GM23338 (cell line): ENCODE data around the gene CSNK1A1. TPM values are rescaled to one million over a fixed set of nuclear protein-coding genes. Genes with fewer than 3 reads are reported as not detected.

Experiments used
- ATAC-seq: fragments of 200-7000 bp; cut with Tn5 transposase; 3 replicates; pipeline ENCODE4 v1.9.1; 2020
- DNase-seq: peaks from one replicate; pipeline ENCODE4 v3.0.0-alpha.2; 2015; ENCODE audit warnings: low spot score
- H2AFZ ChIP-seq: fragments of 200-600 bp; sonication (generic); 2 replicates; pipeline ENCODE4 v1.8.0; 2016; ENCODE audit warnings: antibody characterized with exemption, mild to moderate bottlenecking, moderate library complexity
- H3F3A ChIP-seq: fragments of 200-600 bp; sonication (generic); replicated peaks from 2 replicates; pipeline ENCODE4 v1.8.0; 2017; ENCODE audit warnings: antibody characterized with exemption, mixed run types, low read depth
- H3K27ac ChIP-seq: fragments of 200-600 bp; sonication (generic); 2 replicates; pipeline ENCODE4 v1.6.1; 2016; ENCODE audit warnings: low read depth
- H3K27me3 ChIP-seq: fragments of 200-600 bp; sonication (generic); 2 replicates; pipeline ENCODE4 v1.8.0; 2016; ENCODE audit warnings: mild to moderate bottlenecking, mixed run types, moderate library complexity; ENCODE audit not compliant: insufficient read depth
- H3K36me3 ChIP-seq: fragments of 200-600 bp; sonication (generic); 2 replicates; pipeline ENCODE4 v1.8.0; 2016; ENCODE audit warnings: mild to moderate bottlenecking; ENCODE audit not compliant: insufficient read depth
- H3K4me1 ChIP-seq: fragments of 200-600 bp; sonication (generic); 2 replicates; pipeline ENCODE4 v1.8.0; 2016; ENCODE audit warnings: mild to moderate bottlenecking, moderate library complexity; ENCODE audit not compliant: insufficient read depth
- H3K4me2 ChIP-seq: fragments of 200-600 bp; sonication (generic); 2 replicates; pipeline ENCODE4 v1.7.1; 2017; ENCODE audit warnings: mixed run types
- H3K4me3 ChIP-seq: fragments of 200-600 bp; sonication (generic); 2 replicates; pipeline ENCODE4 v1.6.1; 2016; ENCODE audit warnings: mixed run types
- H3K79me2 ChIP-seq: fragments of 200-600 bp; sonication (generic); replicated peaks from 2 replicates; pipeline ENCODE4 v1.8.0; 2017; ENCODE audit warnings: mild to moderate bottlenecking; ENCODE audit not compliant: insufficient read depth
- H3K9me2 ChIP-seq: fragments of 200-600 bp; sonication (generic); 2 replicates; pipeline ENCODE4 v1.8.0; 2017; ENCODE audit not compliant: insufficient read depth
- H4K20me1 ChIP-seq: fragments of 200-600 bp; sonication (generic); replicated peaks from 2 replicates; pipeline ENCODE4 v1.8.0; 2017; ENCODE audit warnings: mild to moderate bottlenecking; ENCODE audit not compliant: insufficient read depth
- H3K27ac Mint-ChIP-seq: 2 replicates; pipeline ENCODE4 v1.8.0; 2020; ENCODE audit warnings: inconsistent platforms, mild to moderate bottlenecking, moderate library complexity, mixed read lengths
- H3K27me3 Mint-ChIP-seq: 3 replicates; pipeline ENCODE4 v1.8.0; 2022; ENCODE audit warnings: low read depth, mild to moderate bottlenecking, moderate library complexity, mixed read lengths, inconsistent platforms; ENCODE audit not compliant: insufficient read depth, poor library complexity
- H3K36me3 Mint-ChIP-seq: 3 replicates; pipeline ENCODE4 v1.8.0; 2021; ENCODE audit warnings: low read depth, mild to moderate bottlenecking, inconsistent platforms, moderate library complexity, mixed read lengths
- H3K4me1 Mint-ChIP-seq: 3 replicates; pipeline ENCODE4 v1.8.0; 2020; ENCODE audit warnings: mild to moderate bottlenecking, inconsistent platforms, mixed read lengths
- H3K4me3 Mint-ChIP-seq: 3 replicates; pipeline ENCODE4 v1.8.0; 2021; ENCODE audit warnings: moderate library complexity, mild to moderate bottlenecking, inconsistent platforms, mixed read lengths
- H3K9me3 Mint-ChIP-seq: 3 replicates; pipeline ENCODE4 v1.8.0; 2020; ENCODE audit warnings: moderate library complexity, mild to moderate bottlenecking, inconsistent platforms, mixed read lengths
- CREB1 ChIP-seq: fragments of 250-450 bp; sonication (Bioruptor Pico); IDR thresholded peaks from 2 replicates; pipeline ENCODE4 v1.5.0; 2020; ENCODE audit warnings: low read depth, mild to moderate bottlenecking, moderate library complexity
- EZH2 ChIP-seq: fragments of 200-600 bp; sonication (generic); IDR thresholded peaks from one replicate; pipeline ENCODE4 v1.8.0; 2017; ENCODE audit warnings: antibody characterized with exemption, mild to moderate bottlenecking, low read depth; ENCODE audit not compliant: unreplicated experiment
- EZH2phosphoT487 ChIP-seq: fragments of 200-600 bp; sonication (generic); IDR thresholded peaks from one replicate; pipeline ENCODE4 v1.8.1; 2018; ENCODE audit warnings: antibody characterized with exemption; ENCODE audit not compliant: unreplicated experiment
- JUNB ChIP-seq: IDR thresholded peaks from one replicate; pipeline ENCODE4 v1.6.1; 2016; ENCODE audit warnings: antibody characterized with exemption; ENCODE audit not compliant: unreplicated experiment
- NANOG ChIP-seq: IDR thresholded peaks from 2 replicates; pipeline ENCODE4 v1.6.1; 2016; ENCODE audit warnings: antibody characterized with exemption, borderline replicate concordance
- POLR2AphosphoS5 ChIP-seq: IDR thresholded peaks from 2 replicates; pipeline ENCODE4 v1.6.1; 2016; ENCODE audit warnings: antibody characterized with exemption, low read depth
- REST ChIP-seq: IDR thresholded peaks from one replicate; pipeline ENCODE4 v1.6.1; 2018; ENCODE audit warnings: antibody characterized with exemption; ENCODE audit not compliant: unreplicated experiment
- STAT1 ChIP-seq: IDR thresholded peaks from one replicate; pipeline ENCODE4 v1.6.1; 2016; ENCODE audit warnings: antibody characterized with exemption; ENCODE audit not compliant: unreplicated experiment
- ZNF114 ChIP-seq: fragments of 250-450 bp; sonication (Bioruptor Pico); IDR thresholded peaks from 2 replicates; pipeline ENCODE4 v1.5.0; 2020; ENCODE audit warnings: mild to moderate bottlenecking, moderate library complexity
- ZNF331 ChIP-seq: fragments of 250-450 bp; sonication (Bioruptor Pico); IDR thresholded peaks from 2 replicates; pipeline ENCODE4 v1.5.0; 2020; ENCODE audit warnings: low read depth, mild to moderate bottlenecking, moderate library complexity
- polyA plus RNA-seq: library from polyadenylated mRNA; unstranded; fragments of >200 nt; fragmentation: Nextera tagmentation; extraction: Ambion mirVana; gene quantifications from 2 replicates; pipeline ENCODE4 v1.2.1, GENCODE V29; 2016
- total RNA-seq: library from RNA; depleted of rRNA; stranded (reverse); fragments of >200 nt; shearing (Covaris generic); gene quantifications from 2 replicates; pipeline ENCODE4 v1.2.3, GENCODE V29; 2014
- TF ChIP-seq, protein P1 (sequence below): IDR thresholded peaks from 2 replicates; pipeline ENCODE4 v1.6.1; 2016; ENCODE audit warnings: antibody characterized with exemption
- TF ChIP-seq, protein P2 (sequence below), 2 experiments: fragments of 200-600 bp in 1 of 2; sonication (generic) in 1 of 2; conservative IDR thresholded peaks; 2 replicates each; pipeline versions ENCODE4 v1.5.1 to v1.6.1; 2016 to 2017; ENCODE audit warnings: antibody characterized with exemption in 2 of 2, low read depth in 2 of 2, mild to moderate bottlenecking in 2 of 2, moderate library complexity in 1 of 2
- TF ChIP-seq, protein P3 (sequence below): fragments of 250-450 bp; sonication (Bioruptor Pico); IDR thresholded peaks from 2 replicates; pipeline ENCODE4 v1.5.0; 2020; ENCODE audit warnings: mild to moderate bottlenecking, moderate library complexity

Gene CSNK1A1
- total and polyA plus RNA-seq, 2 experiments from 2014 or later, result 110 to 233 TPM

- Histone ChIP-seq H3K36me3 (peaks cover 7% of the 10 kb centered on the region; the same call in 1 of the 2 replicates), H3K9me2 (no peaks in the 10 kb centered on the region), H3K4me1 (peaks cover 21% of the 10 kb centered on the region), H3K27ac (peak overlapping the region; percentile 91), H2AFZ (no peak overlapping the region), H3K27me3 (no peaks in the 10 kb centered on the region), H3K4me3 (peak overlapping the region; percentile 96), H3K79me2 (peaks cover 39% of the 10 kb centered on the region), H4K20me1 (peaks cover 13% of the 10 kb centered on the region), H3K4me2 (peak overlapping the region; percentile 71), H3F3A (0 out of 2 replicates have a peak, but pooled peaks cover 5% of the 10 kb centered on the region)
- peaks cover 3% of the 10 kb centered on the region; the same call in 1 of the 3 replicates for H3K9me3 Mint-ChIP-seq
- TF ChIP-seq ZNF331 (no peak), STAT1 (no peak), EZH2 (no peak), REST (no peak), JUNB (no peak), EZH2phosphoT487 (no peak), CREB1 (CRISPR knock-in tag) (no peak), POLR2AphosphoS5 (no peak), ZNF114 (CRISPR knock-in tag) (no peak), NANOG (no peak)
- TF ChIP-seq, protein P1, sequence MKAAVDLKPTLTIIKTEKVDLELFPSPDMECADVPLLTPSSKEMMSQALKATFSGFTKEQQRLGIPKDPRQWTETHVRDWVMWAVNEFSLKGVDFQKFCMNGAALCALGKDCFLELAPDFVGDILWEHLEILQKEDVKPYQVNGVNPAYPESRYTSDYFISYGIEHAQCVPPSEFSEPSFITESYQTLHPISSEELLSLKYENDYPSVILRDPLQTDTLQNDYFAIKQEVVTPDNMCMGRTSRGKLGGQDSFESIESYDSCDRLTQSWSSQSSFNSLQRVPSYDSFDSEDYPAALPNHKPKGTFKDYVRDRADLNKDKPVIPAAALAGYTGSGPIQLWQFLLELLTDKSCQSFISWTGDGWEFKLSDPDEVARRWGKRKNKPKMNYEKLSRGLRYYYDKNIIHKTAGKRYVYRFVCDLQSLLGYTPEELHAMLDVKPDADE, result no peak
- TF ChIP-seq, protein P2, sequence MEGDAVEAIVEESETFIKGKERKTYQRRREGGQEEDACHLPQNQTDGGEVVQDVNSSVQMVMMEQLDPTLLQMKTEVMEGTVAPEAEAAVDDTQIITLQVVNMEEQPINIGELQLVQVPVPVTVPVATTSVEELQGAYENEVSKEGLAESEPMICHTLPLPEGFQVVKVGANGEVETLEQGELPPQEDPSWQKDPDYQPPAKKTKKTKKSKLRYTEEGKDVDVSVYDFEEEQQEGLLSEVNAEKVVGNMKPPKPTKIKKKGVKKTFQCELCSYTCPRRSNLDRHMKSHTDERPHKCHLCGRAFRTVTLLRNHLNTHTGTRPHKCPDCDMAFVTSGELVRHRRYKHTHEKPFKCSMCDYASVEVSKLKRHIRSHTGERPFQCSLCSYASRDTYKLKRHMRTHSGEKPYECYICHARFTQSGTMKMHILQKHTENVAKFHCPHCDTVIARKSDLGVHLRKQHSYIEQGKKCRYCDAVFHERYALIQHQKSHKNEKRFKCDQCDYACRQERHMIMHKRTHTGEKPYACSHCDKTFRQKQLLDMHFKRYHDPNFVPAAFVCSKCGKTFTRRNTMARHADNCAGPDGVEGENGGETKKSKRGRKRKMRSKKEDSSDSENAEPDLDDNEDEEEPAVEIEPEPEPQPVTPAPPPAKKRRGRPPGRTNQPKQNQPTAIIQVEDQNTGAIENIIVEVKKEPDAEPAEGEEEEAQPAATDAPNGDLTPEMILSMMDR (conservative IDR thresholded peaks at IDR 0.05; ENCODE audit: low read depth in 2 of 2), result no peak
- TF ChIP-seq, protein P3, sequence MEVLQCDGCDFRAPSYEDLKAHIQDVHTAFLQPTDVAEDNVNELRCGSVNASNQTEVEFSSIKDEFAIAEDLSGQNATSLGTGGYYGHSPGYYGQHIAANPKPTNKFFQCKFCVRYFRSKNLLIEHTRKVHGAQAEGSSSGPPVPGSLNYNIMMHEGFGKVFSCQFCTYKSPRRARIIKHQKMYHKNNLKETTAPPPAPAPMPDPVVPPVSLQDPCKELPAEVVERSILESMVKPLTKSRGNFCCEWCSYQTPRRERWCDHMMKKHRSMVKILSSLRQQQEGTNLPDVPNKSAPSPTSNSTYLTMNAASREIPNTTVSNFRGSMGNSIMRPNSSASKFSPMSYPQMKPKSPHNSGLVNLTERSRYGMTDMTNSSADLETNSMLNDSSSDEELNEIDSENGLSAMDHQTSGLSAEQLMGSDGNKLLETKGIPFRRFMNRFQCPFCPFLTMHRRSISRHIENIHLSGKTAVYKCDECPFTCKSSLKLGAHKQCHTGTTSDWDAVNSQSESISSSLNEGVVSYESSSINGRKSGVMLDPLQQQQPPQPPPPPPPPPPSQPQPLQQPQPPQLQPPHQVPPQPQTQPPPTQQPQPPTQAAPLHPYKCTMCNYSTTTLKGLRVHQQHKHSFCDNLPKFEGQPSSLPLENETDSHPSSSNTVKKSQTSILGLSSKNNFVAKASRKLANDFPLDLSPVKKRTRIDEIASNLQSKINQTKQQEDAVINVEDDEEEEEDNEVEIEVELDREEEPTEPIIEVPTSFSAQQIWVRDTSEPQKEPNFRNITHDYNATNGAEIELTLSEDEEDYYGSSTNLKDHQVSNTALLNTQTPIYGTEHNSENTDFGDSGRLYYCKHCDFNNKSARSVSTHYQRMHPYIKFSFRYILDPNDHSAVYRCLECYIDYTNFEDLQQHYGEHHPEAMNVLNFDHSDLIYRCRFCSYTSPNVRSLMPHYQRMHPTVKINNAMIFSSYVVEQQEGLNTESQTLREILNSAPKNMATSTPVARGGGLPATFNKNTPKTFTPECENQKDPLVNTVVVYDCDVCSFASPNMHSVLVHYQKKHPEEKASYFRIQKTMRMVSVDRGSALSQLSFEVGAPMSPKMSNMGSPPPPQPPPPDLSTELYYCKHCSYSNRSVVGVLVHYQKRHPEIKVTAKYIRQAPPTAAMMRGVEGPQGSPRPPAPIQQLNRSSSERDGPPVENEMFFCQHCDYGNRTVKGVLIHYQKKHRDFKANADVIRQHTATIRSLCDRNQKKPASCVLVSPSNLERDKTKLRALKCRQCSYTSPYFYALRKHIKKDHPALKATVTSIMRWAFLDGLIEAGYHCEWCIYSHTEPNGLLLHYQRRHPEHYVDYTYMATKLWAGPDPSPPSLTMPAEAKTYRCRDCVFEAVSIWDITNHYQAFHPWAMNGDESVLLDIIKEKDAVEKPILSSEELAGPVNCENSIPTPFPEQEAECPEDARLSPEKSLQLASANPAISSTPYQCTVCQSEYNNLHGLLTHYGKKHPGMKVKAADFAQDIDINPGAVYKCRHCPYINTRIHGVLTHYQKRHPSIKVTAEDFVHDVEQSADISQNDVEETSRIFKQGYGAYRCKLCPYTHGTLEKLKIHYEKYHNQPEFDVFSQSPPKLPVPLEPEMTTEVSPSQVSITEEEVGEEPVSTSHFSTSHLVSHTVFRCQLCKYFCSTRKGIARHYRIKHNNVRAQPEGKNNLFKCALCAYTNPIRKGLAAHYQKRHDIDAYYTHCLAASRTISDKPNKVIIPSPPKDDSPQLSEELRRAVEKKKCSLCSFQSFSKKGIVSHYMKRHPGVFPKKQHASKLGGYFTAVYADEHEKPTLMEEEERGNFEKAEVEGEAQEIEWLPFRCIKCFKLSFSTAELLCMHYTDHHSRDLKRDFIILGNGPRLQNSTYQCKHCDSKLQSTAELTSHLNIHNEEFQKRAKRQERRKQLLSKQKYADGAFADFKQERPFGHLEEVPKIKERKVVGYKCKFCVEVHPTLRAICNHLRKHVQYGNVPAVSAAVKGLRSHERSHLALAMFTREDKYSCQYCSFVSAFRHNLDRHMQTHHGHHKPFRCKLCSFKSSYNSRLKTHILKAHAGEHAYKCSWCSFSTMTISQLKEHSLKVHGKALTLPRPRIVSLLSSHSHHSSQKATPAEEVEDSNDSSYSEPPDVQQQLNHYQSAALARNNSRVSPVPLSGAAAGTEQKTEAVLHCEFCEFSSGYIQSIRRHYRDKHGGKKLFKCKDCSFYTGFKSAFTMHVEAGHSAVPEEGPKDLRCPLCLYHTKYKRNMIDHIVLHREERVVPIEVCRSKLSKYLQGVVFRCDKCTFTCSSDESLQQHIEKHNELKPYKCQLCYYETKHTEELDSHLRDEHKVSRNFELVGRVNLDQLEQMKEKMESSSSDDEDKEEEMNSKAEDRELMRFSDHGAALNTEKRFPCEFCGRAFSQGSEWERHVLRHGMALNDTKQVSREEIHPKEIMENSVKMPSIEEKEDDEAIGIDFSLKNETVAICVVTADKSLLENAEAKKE, result no peak
- ATAC-seq (no peak), DNase-seq (no peak)
- H3K27ac Mint-ChIP-seq, result peak overlapping the region; percentile 98
- peaks cover 7% of the 10 kb centered on the region for H3K27me3 Mint-ChIP-seq
- H3K4me1 Mint-ChIP-seq, result peaks cover 21% of the 10 kb centered on the region
- peaks cover 37% of the 10 kb centered on the region for H3K36me3 Mint-ChIP-seq
- peak overlapping the region; percentile 97 for H3K4me3 Mint-ChIP-seq
Measured at GRCh38 chr5:149552038-149552494, 827 bp upstream of the CSNK1A1 start.
